Measurements from ENCODE around the gene CSMD2. TPM values are rescaled to one million over a fixed set of nuclear protein-coding genes. Genes with fewer than 3 reads are reported as not detected.

Gene CSMD2
- total RNA-seq, 1 donor from 2014 or later: 1.8 TPM

DNA sequence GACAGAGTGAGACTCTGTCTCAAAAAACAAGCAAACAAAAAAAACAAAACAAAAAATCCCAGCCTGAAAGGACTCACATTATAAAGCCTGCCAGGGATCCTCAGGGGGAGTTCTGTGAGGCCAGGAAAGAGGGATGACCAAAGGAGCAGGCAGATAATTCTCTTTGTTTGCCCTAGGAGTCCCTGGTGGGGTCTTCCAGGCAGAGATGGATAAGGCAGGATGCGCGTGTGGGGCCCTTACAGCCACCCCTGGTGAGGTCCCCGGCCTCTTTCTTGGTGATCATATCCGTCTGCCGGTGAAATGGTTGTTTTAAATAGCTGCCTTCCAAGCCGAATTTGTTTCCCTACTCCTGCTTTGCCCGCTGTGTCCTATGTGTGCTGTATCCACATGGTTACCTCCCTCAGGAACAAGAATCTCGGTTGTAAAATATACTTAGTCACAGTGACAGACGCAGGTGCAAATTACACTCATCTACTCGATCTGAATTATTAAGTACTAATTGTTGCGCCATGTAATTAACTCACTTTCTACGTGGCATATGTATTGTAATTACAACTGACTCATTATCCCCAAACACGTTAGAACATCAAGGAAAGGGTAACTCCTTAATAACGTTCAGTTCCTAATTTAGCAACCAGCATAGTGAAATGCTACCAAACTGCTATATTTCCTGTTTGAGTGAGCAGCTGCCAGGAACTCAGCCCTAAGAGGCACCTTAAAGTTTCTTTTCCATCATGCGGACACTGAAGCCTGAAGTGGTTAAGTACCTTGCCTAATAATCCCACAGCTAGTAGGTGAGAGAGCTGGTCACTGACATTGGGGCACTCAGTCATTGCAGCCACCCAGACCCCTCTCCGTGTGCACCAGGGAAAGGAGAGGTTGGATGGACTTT, 586.2 kb downstream of the CSMD2 start:
- peaks cover 27% of the 10 kb centered on the region for H3K27me3 Mint-ChIP-seq
- H3K36me3 Mint-ChIP-seq: no peaks in the 10 kb centered on the region
- H3K4me1 Mint-ChIP-seq (ENCODE audit: unreplicated experiment): no peaks in the 10 kb centered on the region
- no peak overlapping the region for H3K27ac Mint-ChIP-seq
- no peak for DNase-seq (ENCODE audit: extremely low spot score, unreplicated experiment)
- H3K4me3 Mint-ChIP-seq: no peak overlapping the region
- H3K9me3 Mint-ChIP-seq: peaks cover 3% of the 10 kb centered on the region
- TF ChIP-seq, protein P1, sequence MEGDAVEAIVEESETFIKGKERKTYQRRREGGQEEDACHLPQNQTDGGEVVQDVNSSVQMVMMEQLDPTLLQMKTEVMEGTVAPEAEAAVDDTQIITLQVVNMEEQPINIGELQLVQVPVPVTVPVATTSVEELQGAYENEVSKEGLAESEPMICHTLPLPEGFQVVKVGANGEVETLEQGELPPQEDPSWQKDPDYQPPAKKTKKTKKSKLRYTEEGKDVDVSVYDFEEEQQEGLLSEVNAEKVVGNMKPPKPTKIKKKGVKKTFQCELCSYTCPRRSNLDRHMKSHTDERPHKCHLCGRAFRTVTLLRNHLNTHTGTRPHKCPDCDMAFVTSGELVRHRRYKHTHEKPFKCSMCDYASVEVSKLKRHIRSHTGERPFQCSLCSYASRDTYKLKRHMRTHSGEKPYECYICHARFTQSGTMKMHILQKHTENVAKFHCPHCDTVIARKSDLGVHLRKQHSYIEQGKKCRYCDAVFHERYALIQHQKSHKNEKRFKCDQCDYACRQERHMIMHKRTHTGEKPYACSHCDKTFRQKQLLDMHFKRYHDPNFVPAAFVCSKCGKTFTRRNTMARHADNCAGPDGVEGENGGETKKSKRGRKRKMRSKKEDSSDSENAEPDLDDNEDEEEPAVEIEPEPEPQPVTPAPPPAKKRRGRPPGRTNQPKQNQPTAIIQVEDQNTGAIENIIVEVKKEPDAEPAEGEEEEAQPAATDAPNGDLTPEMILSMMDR (conservative IDR thresholded peaks at IDR 0.05): no peak

DNA sequence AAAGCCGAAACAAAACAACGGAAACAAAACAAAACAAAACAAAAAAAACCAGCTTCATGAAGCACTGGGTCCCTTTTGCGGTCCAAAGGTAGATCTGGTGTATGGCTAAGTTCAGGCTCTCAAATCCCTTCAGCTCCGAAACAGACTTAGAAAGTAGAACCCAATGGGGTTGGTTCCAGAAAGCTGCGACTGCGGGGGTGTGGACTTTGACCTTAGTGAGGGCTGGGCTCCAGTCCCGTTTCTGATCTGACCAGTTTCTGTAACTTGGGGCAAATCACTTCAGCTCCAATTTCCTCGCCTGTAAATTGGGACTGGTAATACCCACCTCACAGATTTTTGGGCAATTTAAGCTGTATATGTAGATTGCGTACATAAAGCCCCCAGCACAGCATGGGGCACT, 587.4 kb downstream of the CSMD2 start:
- TF ChIP-seq, protein P1 (conservative IDR thresholded peaks at IDR 0.05): no peak
- Mint-ChIP-seq H3K27me3 (peaks cover 34% of the 10 kb centered on the region), H3K9me3 (peaks cover 7% of the 10 kb centered on the region), H3K4me1 (ENCODE audit: unreplicated experiment) (no peaks in the 10 kb centered on the region), H3K27ac (no peak overlapping the region), H3K36me3 (no peaks in the 10 kb centered on the region), H3K4me3 (no peak overlapping the region)
- DNase-seq (ENCODE audit: extremely low spot score, unreplicated experiment): no peak

DNA sequence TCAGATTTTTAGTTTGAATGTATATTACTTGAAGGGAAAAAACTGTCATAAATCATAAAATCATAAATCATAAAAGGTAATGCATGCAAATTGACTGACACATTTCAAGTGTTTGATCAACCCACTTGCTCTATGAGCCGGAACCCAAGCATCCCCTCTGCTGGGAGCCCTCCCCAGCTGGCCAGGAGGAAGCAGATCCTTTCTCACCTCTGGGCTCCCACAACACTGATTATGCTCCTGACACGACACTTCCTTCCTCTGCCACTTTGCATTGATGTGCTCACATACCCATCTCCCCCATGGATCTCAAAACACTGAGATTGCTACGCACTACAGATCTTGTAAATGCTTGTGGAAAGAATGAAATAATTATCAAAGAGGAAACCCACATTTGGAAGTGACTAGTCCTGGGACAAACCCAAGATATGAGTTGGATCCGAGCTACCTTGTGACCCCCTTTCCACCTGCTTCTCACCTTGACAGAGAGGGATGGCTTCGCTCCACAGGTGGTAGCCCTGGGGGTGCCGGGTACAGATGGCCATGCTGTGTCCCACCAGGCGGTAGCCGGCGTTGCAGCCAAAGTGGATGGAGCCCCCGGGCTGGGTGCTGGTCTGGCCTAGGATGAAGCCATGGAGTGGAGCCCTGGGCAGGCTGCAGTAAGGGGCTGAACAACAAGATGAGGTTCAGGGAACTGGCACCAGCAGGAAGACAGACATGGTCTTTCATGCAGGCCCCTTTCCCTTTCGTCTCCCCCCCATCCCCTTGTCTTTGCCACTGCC, 588.0 kb downstream of the CSMD2 start:
- no peak overlapping the region for H3K4me3 Mint-ChIP-seq
- no peak overlapping the region for H3K27ac Mint-ChIP-seq
- no peaks in the 10 kb centered on the region for H3K36me3 Mint-ChIP-seq
- DNase-seq (ENCODE audit: extremely low spot score, unreplicated experiment): no peak
- H3K4me1 Mint-ChIP-seq (ENCODE audit: unreplicated experiment): no peaks in the 10 kb centered on the region
- H3K27me3 Mint-ChIP-seq: peaks cover 34% of the 10 kb centered on the region
- peaks cover 7% of the 10 kb centered on the region for H3K9me3 Mint-ChIP-seq
- TF ChIP-seq, protein P1 (conservative IDR thresholded peaks at IDR 0.05): no peak

DNA sequence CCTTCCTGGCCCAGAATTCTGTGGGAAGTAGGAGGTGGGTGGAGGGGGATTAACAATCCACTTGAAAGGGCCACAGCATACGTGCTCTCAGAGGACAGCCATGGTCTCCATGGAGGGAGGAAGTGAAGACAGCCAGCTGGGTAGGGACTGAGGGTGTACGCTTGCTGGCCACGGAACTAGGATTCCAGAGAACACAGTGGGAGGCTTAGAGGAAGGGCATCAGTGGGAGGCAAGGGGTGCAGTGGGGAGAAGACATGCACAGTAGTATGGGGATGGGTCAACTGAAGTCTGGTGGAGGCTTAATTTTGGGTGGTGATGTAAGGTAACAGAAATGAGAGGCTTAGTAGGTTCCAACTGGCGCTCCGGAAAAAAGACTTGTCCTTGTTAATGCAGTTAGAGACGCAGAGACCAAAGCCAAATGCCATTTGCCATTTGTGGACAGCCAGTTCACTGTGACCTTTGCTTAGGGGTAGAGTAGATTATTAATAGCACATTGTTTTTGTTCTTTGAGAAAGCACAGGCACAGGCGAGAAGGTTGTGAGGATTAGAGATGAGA, 589.6 kb downstream of the CSMD2 start:
- Mint-ChIP-seq H3K9me3 (peaks cover 7% of the 10 kb centered on the region), H3K4me3 (no peak overlapping the region), H3K36me3 (no peaks in the 10 kb centered on the region), H3K27ac (no peak overlapping the region), H3K27me3 (peaks cover 32% of the 10 kb centered on the region), H3K4me1 (ENCODE audit: unreplicated experiment) (no peaks in the 10 kb centered on the region)
- TF ChIP-seq, protein P1 (conservative IDR thresholded peaks at IDR 0.05): no peak
- no peak for DNase-seq (ENCODE audit: extremely low spot score, unreplicated experiment)

DNA sequence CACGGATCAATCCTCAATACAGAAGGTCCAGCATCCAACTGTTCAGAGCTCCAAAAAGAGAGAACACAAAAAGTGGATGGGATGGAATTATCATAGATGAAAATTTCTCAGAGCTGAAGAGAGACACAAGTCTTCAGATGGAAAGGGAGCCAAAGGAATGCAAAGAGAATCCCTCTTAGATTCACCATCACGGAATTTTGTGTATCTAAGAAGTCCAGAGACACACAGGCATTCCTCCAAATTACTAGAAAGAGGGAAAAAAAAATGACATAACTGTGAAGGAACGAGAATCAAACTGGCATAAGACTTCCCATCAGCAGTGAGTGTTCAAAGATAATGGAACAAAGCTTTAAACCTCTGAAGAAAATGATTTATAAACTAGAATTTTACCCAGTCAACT, 591.4 kb downstream of the CSMD2 start:
- H3K9me3 Mint-ChIP-seq: peaks cover 7% of the 10 kb centered on the region
- peaks cover 24% of the 10 kb centered on the region for H3K27me3 Mint-ChIP-seq
- H3K27ac Mint-ChIP-seq: no peak overlapping the region
- TF ChIP-seq, protein P1 (conservative IDR thresholded peaks at IDR 0.05): no peak
- H3K4me3 Mint-ChIP-seq: no peak overlapping the region
- no peaks in the 10 kb centered on the region for H3K4me1 Mint-ChIP-seq (ENCODE audit: unreplicated experiment)
- H3K36me3 Mint-ChIP-seq: no peaks in the 10 kb centered on the region
- DNase-seq (ENCODE audit: extremely low spot score, unreplicated experiment): no peak

Data from type B pancreatic cell (in vitro differentiated cells).